Panc1 (cell line): Measurements from ENCODE around the gene EPGN. TPM values are rescaled to one million over a fixed set of nuclear protein-coding genes. Genes with fewer than 3 reads are reported as not detected.

Experiments used
- ATAC-seq: fragments of 200-7000 bp; cut with Tn5 transposase; 2 replicates; pipeline ENCODE4 v1.9.1; 2020; ENCODE audit warnings: mild to moderate bottlenecking, moderate library complexity
- BruUV-seq: library from RNA; stranded (reverse); fragments of 400-500 nt; replicated peaks from 2 replicates; lab custom pipeline; 2021; lab: Mats Ljungman, UMichigan
- CTCF ChIA-PET: fragments of 300-600 bp; sonication (Branson Sonifier 250); formaldehyde crosslinking; loops from one replicate; lab custom pipeline; 2022; ENCODE audit warnings: antibody characterized with exemption; lab: Charles Lee
- POLR2A ChIA-PET: fragments of 300-600 bp; sonication (Branson Sonifier 250); formaldehyde crosslinking; loops from one replicate; lab custom pipeline; 2022; ENCODE audit warnings: antibody characterized with exemption; lab: Charles Lee
- DNase-seq: peaks from one replicate; pipeline ENCODE4 v3.0.0-alpha.2; 2010; ENCODE audit warnings: low read depth, low spot score
- H3K27ac ChIP-seq: 2 replicates; pipeline ENCODE4 v1.5.1; 2011; ENCODE audit warnings: mild to moderate bottlenecking, low read length, inconsistent platforms
- H3K27me3 ChIP-seq: fragments of 200-500 bp; sonication (Bioruptor generic); 2 replicates; pipeline ENCODE4 v1.6.0; 2014; ENCODE audit warnings: low read length, inconsistent platforms; ENCODE audit not compliant: control insufficient read depth, insufficient read depth
- H3K36me3 ChIP-seq: fragments of 200-500 bp; sonication (Bioruptor generic); 2 replicates; pipeline ENCODE4 v1.5.1; 2014; ENCODE audit warnings: inconsistent platforms, mild to moderate bottlenecking, low read length, moderate library complexity; ENCODE audit not compliant: control insufficient read depth, insufficient read depth
- H3K4me1 ChIP-seq: 2 replicates; pipeline ENCODE4 v1.5.1; 2011; ENCODE audit warnings: inconsistent platforms, mild to moderate bottlenecking, low read length, moderate library complexity; ENCODE audit not compliant: control insufficient read depth, insufficient read depth
- H3K4me3 ChIP-seq, 2 experiments: 2 replicates each; pipeline ENCODE4 v1.5.1; 2011 to 2012; ENCODE audit warnings: low read depth in 2 of 2, low read length in 2 of 2, mild to moderate bottlenecking in 2 of 2, inconsistent platforms in 1 of 2, moderate library complexity in 1 of 2
- H3K9me3 ChIP-seq: fragments of 200-500 bp; sonication (Bioruptor generic); 2 replicates; pipeline ENCODE4 v1.5.1; 2014; ENCODE audit warnings: low read depth, mild to moderate bottlenecking, inconsistent platforms, low read length, moderate library complexity; ENCODE audit not compliant: control insufficient read depth, insufficient read depth
- POLR2AphosphoS5 ChIP-seq: IDR thresholded peaks from 2 replicates; pipeline ENCODE4 v1.6.1; 2012; ENCODE audit warnings: mild to moderate bottlenecking, low read depth, low read length, moderate library complexity
- SIN3A ChIP-seq: IDR thresholded peaks from 2 replicates; pipeline ENCODE4 v1.6.1; 2012; ENCODE audit warnings: low read depth, mild to moderate bottlenecking, low read length, moderate library complexity, borderline replicate concordance; ENCODE audit not compliant: insufficient read depth
- TCF7L2 ChIP-seq: IDR thresholded peaks from 2 replicates; pipeline ENCODE4 v1.6.1; 2011; ENCODE audit warnings: mild to moderate bottlenecking, low read depth, low read length, inconsistent platforms
- in situ Hi-C: cut with HindIII; loops from 2 replicates; pipeline ENCODE4 v1.10.0; 2016; ENCODE audit warnings: low sequenced_read_pairs, low pct_unique_long_range_greater_than_20kb
- intact Hi-C: fragments of 100-400 bp; cut with micrococcal nuclease; formaldehyde crosslinking; loops from one replicate; pipeline ENCODE4 v1.10.0; 2022; ENCODE audit not compliant: unreplicated experiment
- total RNA-seq: library from RNA; stranded (reverse); gene quantifications from one replicate; pipeline ENCODE4 v1.2.1, GENCODE V29; 2021; ENCODE audit not compliant: unreplicated experiment
- TF ChIP-seq, protein P1 (sequence below), 2 experiments: IDR thresholded peaks; 2 replicates each; pipeline ENCODE4 v1.6.1; 2011 to 2012; ENCODE audit warnings: low read depth in 2 of 2, control low read depth in 1 of 2, low read length in 1 of 2, mild to moderate bottlenecking in 1 of 2, moderate library complexity in 1 of 2; ENCODE audit not compliant: insufficient read depth in 1 of 2
- TF ChIP-seq, protein P2 (sequence below): fragments of 450-650 bp; IDR thresholded peaks from 2 replicates; pipeline ENCODE4 v1.5.1; 2017; ENCODE audit warnings: mild to moderate bottlenecking

Gene EPGN
- total RNA-seq, 1 experiment from 2014 or later = not detected

DNA sequence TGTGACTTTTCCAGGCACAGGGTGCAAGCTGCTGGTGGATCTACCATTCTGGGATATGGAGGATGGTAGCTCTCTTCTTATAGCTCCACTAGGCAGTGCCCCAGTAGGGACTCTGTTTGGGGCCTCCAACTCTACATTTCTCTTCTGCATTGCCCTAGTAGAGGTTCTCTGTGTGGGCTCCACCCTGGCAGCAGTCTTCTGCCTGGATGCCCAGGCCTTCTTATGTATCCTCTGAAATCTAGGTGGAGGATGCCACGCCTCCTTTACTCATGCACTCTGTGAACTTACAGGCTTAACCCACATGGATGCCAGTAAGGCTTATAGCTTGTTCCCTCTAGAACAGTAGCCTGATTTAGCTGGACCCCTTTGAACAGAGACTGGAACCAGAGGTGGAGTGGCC, 35.8 kb downstream of the EPGN start:
- ChIA-PET POLR2A (no interaction called here), CTCF (no interaction called here)
- no TSS peak for BruUV-seq
- H3K4me1 ChIP-seq = no peaks in the 10 kb centered on the region
- in situ Hi-C loops = no loop called here
- TF ChIP-seq SIN3A = no peak
- TF ChIP-seq, protein P1, sequence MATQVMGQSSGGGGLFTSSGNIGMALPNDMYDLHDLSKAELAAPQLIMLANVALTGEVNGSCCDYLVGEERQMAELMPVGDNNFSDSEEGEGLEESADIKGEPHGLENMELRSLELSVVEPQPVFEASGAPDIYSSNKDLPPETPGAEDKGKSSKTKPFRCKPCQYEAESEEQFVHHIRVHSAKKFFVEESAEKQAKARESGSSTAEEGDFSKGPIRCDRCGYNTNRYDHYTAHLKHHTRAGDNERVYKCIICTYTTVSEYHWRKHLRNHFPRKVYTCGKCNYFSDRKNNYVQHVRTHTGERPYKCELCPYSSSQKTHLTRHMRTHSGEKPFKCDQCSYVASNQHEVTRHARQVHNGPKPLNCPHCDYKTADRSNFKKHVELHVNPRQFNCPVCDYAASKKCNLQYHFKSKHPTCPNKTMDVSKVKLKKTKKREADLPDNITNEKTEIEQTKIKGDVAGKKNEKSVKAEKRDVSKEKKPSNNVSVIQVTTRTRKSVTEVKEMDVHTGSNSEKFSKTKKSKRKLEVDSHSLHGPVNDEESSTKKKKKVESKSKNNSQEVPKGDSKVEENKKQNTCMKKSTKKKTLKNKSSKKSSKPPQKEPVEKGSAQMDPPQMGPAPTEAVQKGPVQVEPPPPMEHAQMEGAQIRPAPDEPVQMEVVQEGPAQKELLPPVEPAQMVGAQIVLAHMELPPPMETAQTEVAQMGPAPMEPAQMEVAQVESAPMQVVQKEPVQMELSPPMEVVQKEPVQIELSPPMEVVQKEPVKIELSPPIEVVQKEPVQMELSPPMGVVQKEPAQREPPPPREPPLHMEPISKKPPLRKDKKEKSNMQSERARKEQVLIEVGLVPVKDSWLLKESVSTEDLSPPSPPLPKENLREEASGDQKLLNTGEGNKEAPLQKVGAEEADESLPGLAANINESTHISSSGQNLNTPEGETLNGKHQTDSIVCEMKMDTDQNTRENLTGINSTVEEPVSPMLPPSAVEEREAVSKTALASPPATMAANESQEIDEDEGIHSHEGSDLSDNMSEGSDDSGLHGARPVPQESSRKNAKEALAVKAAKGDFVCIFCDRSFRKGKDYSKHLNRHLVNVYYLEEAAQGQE (IDR thresholded peaks at IDR 0.05; ENCODE audit: insufficient read depth in 1 of 2, low read depth in 2 of 2, low read length in 1 of 2) = no peak
- TF ChIP-seq, protein P2, sequence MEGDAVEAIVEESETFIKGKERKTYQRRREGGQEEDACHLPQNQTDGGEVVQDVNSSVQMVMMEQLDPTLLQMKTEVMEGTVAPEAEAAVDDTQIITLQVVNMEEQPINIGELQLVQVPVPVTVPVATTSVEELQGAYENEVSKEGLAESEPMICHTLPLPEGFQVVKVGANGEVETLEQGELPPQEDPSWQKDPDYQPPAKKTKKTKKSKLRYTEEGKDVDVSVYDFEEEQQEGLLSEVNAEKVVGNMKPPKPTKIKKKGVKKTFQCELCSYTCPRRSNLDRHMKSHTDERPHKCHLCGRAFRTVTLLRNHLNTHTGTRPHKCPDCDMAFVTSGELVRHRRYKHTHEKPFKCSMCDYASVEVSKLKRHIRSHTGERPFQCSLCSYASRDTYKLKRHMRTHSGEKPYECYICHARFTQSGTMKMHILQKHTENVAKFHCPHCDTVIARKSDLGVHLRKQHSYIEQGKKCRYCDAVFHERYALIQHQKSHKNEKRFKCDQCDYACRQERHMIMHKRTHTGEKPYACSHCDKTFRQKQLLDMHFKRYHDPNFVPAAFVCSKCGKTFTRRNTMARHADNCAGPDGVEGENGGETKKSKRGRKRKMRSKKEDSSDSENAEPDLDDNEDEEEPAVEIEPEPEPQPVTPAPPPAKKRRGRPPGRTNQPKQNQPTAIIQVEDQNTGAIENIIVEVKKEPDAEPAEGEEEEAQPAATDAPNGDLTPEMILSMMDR = no peak
- TF ChIP-seq TCF7L2 = no peak
- no peak for TF ChIP-seq POLR2AphosphoS5
- intact Hi-C loops = no loop called here
- no peak overlapping the region for H3K4me3 ChIP-seq
- ATAC-seq (no peak), DNase-seq (no peak)
- no peaks in the 10 kb centered on the region; the same call in 1 of the 2 replicates for H3K27me3 ChIP-seq
- H3K9me3 ChIP-seq = no peaks in the 10 kb centered on the region
- no peak overlapping the region for H3K27ac ChIP-seq
- H3K36me3 ChIP-seq = no peaks in the 10 kb centered on the region

DNA sequence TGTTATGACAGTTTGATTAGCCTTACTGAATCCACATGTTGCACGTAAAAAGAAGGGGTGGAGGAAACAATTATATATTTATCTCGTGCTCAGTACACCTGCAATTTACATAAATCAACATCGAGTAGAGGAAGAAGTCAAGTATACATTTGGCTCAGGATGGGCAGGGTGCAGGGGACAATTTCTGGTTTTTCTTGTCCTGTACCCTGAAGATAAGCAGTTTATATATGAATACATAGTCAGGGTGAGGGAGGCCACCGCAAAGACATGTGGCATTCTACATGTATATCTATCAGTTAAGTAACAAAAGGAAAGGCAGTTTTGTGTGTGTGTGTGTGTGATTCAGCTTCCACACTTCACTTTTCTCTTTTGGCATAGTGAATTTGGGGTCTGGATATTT, 45.6 kb downstream of the EPGN start:
- no peak overlapping the region for H3K27ac ChIP-seq
- in situ Hi-C loops = no loop called here
- DNase-seq = no peak
- TF ChIP-seq, protein P1 (IDR thresholded peaks at IDR 0.05; ENCODE audit: insufficient read depth in 1 of 2, low read depth in 2 of 2, low read length in 1 of 2) = no peak
- TF ChIP-seq, protein P2 = no peak
- no peak for TF ChIP-seq POLR2AphosphoS5
- no peak for TF ChIP-seq TCF7L2
- no peak for TF ChIP-seq SIN3A
- intact Hi-C loops = no loop called here
- H3K9me3 ChIP-seq = no peaks in the 10 kb centered on the region
- ATAC-seq = no peak
- no TSS peak for BruUV-seq
- no peak overlapping the region for H3K4me3 ChIP-seq
- no peaks in the 10 kb centered on the region for H3K4me1 ChIP-seq
- CTCF ChIA-PET = no interaction called here
- no peaks in the 10 kb centered on the region for H3K36me3 ChIP-seq
- POLR2A ChIA-PET = no interaction called here
- H3K27me3 ChIP-seq = no peaks in the 10 kb centered on the region
